DOHH2 (cell line): ENCODE results near the gene MAP3K4.
A peak's percentile ranks its signal among the peaks of the same experiment; 100 is the strongest.

Source experiments
- H3F3A ChIP-seq: fragments of 200-600 bp; sonication (generic), shearing (Covaris generic); 2 replicates; pipeline ENCODE4 v1.6.0; 2016; ENCODE audit warnings: antibody characterized with exemption, mild to moderate bottlenecking; ENCODE audit not compliant: control insufficient read depth, insufficient read depth
- H3K27ac ChIP-seq: fragments of 200-600 bp; sonication (generic); 2 replicates; pipeline ENCODE4 v1.5.1; 2014; ENCODE audit warnings: low read depth, mild to moderate bottlenecking, low read length, moderate library complexity
- H3K27me3 ChIP-seq: fragments of 200-600 bp; sonication (generic); 2 replicates; pipeline ENCODE4 v1.6.1; 2014; ENCODE audit warnings: mild to moderate bottlenecking, low read length, mixed read lengths; ENCODE audit not compliant: control insufficient read depth
- H3K36me3 ChIP-seq: fragments of 200-600 bp; sonication (generic); 2 replicates; pipeline ENCODE4 v1.6.1; 2014; ENCODE audit warnings: mild to moderate bottlenecking, low read length, moderate library complexity, mixed read lengths; ENCODE audit not compliant: control insufficient read depth
- H3K4me1 ChIP-seq: fragments of 200-600 bp; sonication (generic); 2 replicates; pipeline ENCODE4 v1.6.1; 2014; ENCODE audit warnings: mild to moderate bottlenecking, low read length, mixed read lengths; ENCODE audit not compliant: control insufficient read depth
- H3K4me2 ChIP-seq: fragments of 200-600 bp; sonication (generic); 2 replicates; pipeline ENCODE4 v1.6.0; 2014; ENCODE audit warnings: mild to moderate bottlenecking, low read length, moderate library complexity
- H3K4me3 ChIP-seq: fragments of 200-600 bp; sonication (generic); 2 replicates; pipeline ENCODE4 v1.5.1; 2014; ENCODE audit warnings: mild to moderate bottlenecking, low read length, mixed read lengths
- H3K79me2 ChIP-seq: fragments of 200-600 bp; sonication (generic); 2 replicates; pipeline ENCODE4 v1.6.1; 2014; ENCODE audit warnings: mild to moderate bottlenecking, low read length, mixed read lengths; ENCODE audit not compliant: control insufficient read depth
- H3K9me2 ChIP-seq: fragments of 200-600 bp; sonication (generic); replicated peaks from 2 replicates; pipeline ENCODE4 v1.6.1; 2014; ENCODE audit warnings: mild to moderate bottlenecking, low read length, mixed read lengths; ENCODE audit not compliant: control insufficient read depth
- H3K9me3 ChIP-seq: fragments of 200-600 bp; sonication (generic); 2 replicates; pipeline ENCODE4 v1.6.1; 2014; ENCODE audit warnings: antibody characterized with exemption, low read length, mixed read lengths; ENCODE audit not compliant: control insufficient read depth, insufficient read depth
- H4K20me1 ChIP-seq: fragments of 200-600 bp; sonication (generic); 2 replicates; pipeline ENCODE4 v1.6.0; 2014; ENCODE audit warnings: low read depth, mild to moderate bottlenecking, antibody characterized with exemption, low read length, moderate library complexity; ENCODE audit not compliant: control insufficient read depth, insufficient read depth
- EZH2phosphoT487 ChIP-seq: fragments of 200-600 bp; sonication (generic); IDR thresholded peaks from 2 replicates; pipeline ENCODE4 v1.6.1; 2017; ENCODE audit warnings: borderline replicate concordance, mild to moderate bottlenecking, antibody characterized with exemption, low read length, moderate library complexity, mixed read lengths
- TF ChIP-seq, protein P1 (sequence below): fragments of 200-600 bp; sonication (generic); IDR thresholded peaks from one replicate; pipeline ENCODE4 v1.5.1; 2014; ENCODE audit warnings: antibody characterized with exemption, mild to moderate bottlenecking, low read depth, low read length; ENCODE audit not compliant: poor library complexity, severe bottlenecking

The MAP3K4 gene

DNA sequence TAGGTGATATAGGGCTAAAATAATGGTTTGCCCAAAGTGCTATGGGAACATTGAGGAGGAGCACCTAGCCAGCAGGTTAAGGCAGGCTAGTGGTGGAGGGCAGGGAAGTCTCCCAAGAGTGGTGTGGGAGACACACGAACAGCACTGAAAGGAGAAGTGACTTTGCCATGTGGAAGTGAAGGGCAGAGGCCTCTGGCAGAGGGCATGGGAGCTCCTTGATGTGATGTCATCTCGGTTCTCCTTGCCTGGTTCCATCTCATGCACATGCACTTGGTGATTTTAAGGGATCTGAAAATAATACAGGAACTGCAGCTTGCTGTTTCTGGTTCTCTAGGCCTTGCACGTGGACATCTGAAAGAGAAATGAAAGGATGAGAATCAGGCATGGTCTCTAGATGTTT, 4.7 kb upstream of the MAP3K4 start:
- H3K4me2 ChIP-seq, result no peak overlapping the region
- peaks cover 6% of the 10 kb centered on the region for H3K4me1 ChIP-seq
- H3K9me2 ChIP-seq, result no peaks in the 10 kb centered on the region
- peaks cover 26% of the 10 kb centered on the region for H3K9me3 ChIP-seq
- no peaks in the 10 kb centered on the region for H3K27me3 ChIP-seq
- H3K4me3 ChIP-seq, result no peak overlapping the region
- H3K27ac ChIP-seq, result no peak overlapping the region
- TF ChIP-seq, protein P1, sequence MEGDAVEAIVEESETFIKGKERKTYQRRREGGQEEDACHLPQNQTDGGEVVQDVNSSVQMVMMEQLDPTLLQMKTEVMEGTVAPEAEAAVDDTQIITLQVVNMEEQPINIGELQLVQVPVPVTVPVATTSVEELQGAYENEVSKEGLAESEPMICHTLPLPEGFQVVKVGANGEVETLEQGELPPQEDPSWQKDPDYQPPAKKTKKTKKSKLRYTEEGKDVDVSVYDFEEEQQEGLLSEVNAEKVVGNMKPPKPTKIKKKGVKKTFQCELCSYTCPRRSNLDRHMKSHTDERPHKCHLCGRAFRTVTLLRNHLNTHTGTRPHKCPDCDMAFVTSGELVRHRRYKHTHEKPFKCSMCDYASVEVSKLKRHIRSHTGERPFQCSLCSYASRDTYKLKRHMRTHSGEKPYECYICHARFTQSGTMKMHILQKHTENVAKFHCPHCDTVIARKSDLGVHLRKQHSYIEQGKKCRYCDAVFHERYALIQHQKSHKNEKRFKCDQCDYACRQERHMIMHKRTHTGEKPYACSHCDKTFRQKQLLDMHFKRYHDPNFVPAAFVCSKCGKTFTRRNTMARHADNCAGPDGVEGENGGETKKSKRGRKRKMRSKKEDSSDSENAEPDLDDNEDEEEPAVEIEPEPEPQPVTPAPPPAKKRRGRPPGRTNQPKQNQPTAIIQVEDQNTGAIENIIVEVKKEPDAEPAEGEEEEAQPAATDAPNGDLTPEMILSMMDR, result no peak
- no peak for TF ChIP-seq EZH2phosphoT487
- no peaks in the 10 kb centered on the region for H4K20me1 ChIP-seq
- peaks cover 1% of the 10 kb centered on the region; the same call in 1 of the 2 replicates for H3K36me3 ChIP-seq
- H3K79me2 ChIP-seq, result no peaks in the 10 kb centered on the region
- H3F3A ChIP-seq, result peaks cover 10% of the 10 kb centered on the region

DNA sequence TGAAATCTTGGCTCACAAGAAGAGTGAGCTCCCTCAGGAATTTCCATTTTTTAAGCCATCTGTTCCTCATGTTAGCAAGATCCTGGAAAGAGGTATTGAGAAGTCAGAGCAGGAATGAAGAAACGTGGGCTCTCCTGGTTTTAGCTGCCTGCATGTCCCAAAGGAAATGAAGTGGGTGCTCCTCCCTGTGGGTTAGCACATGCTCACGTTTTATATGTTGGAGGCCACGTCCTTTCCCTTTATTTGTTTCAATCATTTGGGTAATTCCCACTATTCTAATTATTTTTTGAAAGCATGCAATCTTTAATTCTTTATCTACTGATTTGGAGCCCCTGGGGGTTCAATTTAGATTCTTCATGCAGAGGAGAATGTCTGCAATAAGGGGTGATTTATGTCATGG, 4.3 kb upstream of the MAP3K4 start:
- Histone ChIP-seq H3K4me2 (no peak overlapping the region), H3K9me2 (no peaks in the 10 kb centered on the region), H3F3A (peaks cover 10% of the 10 kb centered on the region), H3K27me3 (no peaks in the 10 kb centered on the region), H3K9me3 (peaks cover 26% of the 10 kb centered on the region), H4K20me1 (no peaks in the 10 kb centered on the region), H3K4me1 (peaks cover 6% of the 10 kb centered on the region), H3K79me2 (peaks cover 3% of the 10 kb centered on the region), H3K27ac (no peak overlapping the region), H3K4me3 (no peak overlapping the region), H3K36me3 (peaks cover 5% of the 10 kb centered on the region; the same call in 1 of the 2 replicates)
- TF ChIP-seq, protein P1, result no peak
- TF ChIP-seq EZH2phosphoT487, result no peak

DNA sequence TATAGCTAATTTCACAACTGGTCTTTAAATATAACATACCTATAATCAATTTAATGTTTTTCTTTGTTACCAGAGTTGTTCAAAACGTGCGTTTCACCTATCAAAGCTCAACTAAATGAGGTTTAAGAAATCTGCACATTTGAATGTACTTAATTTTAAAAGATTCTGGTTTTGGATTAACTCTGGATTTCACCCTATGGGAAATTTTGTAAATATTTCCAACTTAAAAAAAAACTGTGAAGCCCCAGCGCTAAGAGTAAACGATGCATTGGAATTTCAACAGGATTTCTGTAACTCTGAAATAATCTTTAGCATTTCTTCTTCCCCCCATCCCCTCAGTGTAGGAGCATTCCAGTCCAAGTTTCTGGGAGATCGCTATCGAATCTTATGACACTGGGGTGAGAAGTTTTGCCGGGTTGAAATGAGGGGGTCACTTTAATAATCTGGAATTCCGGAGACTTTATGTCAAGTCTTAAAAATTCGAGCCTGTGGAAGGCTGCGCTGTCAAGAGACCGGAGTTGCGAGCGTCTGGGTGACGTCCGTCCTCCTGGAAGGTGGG, 643 bp upstream of the MAP3K4 start:
- no peaks in the 10 kb centered on the region for H3K9me2 ChIP-seq
- no peaks in the 10 kb centered on the region for H3K27me3 ChIP-seq
- peak overlapping the region; percentile 85 for H3K4me2 ChIP-seq
- peak overlapping the region; percentile 73 for H3K27ac ChIP-seq
- H3K4me1 ChIP-seq, result peaks cover 28% of the 10 kb centered on the region
- peaks cover 13% of the 10 kb centered on the region for H3F3A ChIP-seq
- no peak for TF ChIP-seq EZH2phosphoT487
- TF ChIP-seq, protein P1, result no peak
- H3K79me2 ChIP-seq, result peaks cover 39% of the 10 kb centered on the region
- peaks cover 14% of the 10 kb centered on the region for H3K36me3 ChIP-seq
- peaks cover 10% of the 10 kb centered on the region for H4K20me1 ChIP-seq
- peak overlapping the region; percentile 87 for H3K4me3 ChIP-seq
- H3K9me3 ChIP-seq, result no peaks in the 10 kb centered on the region
